Uterus (tissue), 4 donors: ENCODE measurements around the gene CCDC117. TPM values are rescaled to one million over a fixed set of nuclear protein-coding genes. Genes with fewer than 3 reads are reported as not detected.

ENCODE experiments used
- DNase-seq, 2 donors: peaks; one replicate each; pipeline ENCODE4 v3.0.0-alpha.2; 2019 to 2020
- H3K27ac ChIP-seq, 2 donors: fragments of 200-600 bp; sonication (generic); 1 replicate in 1 of 2; 2 replicates in 1 of 2; pipeline ENCODE4 v1.5.1; 2016 to 2018
- H3K27me3 ChIP-seq, 2 donors: fragments of 200-600 bp; sonication (generic); one replicate each; pipeline ENCODE4 v1.5.1; 2018 to 2019; ENCODE audit warnings: control low read depth in 1 of 2
- H3K36me3 ChIP-seq, 2 donors: fragments of 200-600 bp; sonication (generic); one replicate each; pipeline ENCODE4 v1.5.1; 2019; ENCODE audit warnings: control low read depth in 1 of 2
- H3K4me1 ChIP-seq, 2 donors: fragments of 200-600 bp; sonication (generic); one replicate each; pipeline ENCODE4 v1.5.1; 2018 to 2019; ENCODE audit warnings: control low read depth in 1 of 2
- H3K4me3 ChIP-seq, 2 donors: fragments of 200-600 bp; sonication (generic); 1 replicate in 1 of 2; 2 replicates in 1 of 2; pipeline ENCODE4 v1.5.1; 2018 to 2019; ENCODE audit warnings: mild to moderate bottlenecking in 1 of 2
- H3K9me3 ChIP-seq, 2 donors: fragments of 200-600 bp; sonication (generic); one replicate each; pipeline ENCODE4 v1.5.1; 2019; ENCODE audit warnings: control low read depth in 1 of 2
- CTCF ChIP-seq, 4 experiments: fragments of 200-600 bp in 2 of 4; fragments of 450-650 bp in 2 of 4; sonication (generic) in 2 of 4; IDR thresholded peaks; one replicate each; pipeline ENCODE4 v1.5.1; 2016 to 2019; ENCODE audit warnings: antibody characterized with exemption in 4 of 4, mild to moderate bottlenecking in 2 of 4, moderate library complexity in 1 of 4
- POLR2A ChIP-seq, 2 donors: fragments of 450-650 bp; IDR thresholded peaks; one replicate each; pipeline ENCODE4 v1.6.1; 2016; ENCODE audit warnings: antibody characterized with exemption in 2 of 2, mild to moderate bottlenecking in 1 of 2, moderate library complexity in 1 of 2
- intact Hi-C: fragments of 100-400 bp; cut with DNase I; formaldehyde crosslinking; loops from one replicate; pipeline ENCODE4 v1.15.1; 2023; ENCODE audit warnings: low total_unique reads
- total RNA-seq, 4 donors: library from RNA; depleted of rRNA in 3 of 4; stranded (reverse); fragments of >200 nt in 3 of 4; gene quantifications; one replicate each; pipeline versions ENCODE4 v1.1.0 to v1.2.4, GENCODE V29; 2014 to 2023
- donor health status: DM: yes; HTN: yes; CAD: no.

The CCDC117 gene
- total RNA-seq, 4 donors from 2014 or later: 13.8 to 49.8 (median 19.5) TPM

GRCh38 chr22:28780296-28780695, 7.8 kb downstream of the CCDC117 start:
- no peaks in the 10 kb centered on the region for H3K4me1 ChIP-seq
- intact Hi-C loops: no loop called here
- H3K4me3 ChIP-seq: no peak overlapping the region
- no peaks in the 10 kb centered on the region for H3K27me3 ChIP-seq
- TF ChIP-seq POLR2A (IDR thresholded peaks at IDR 0.05) (no peak), CTCF (IDR thresholded peaks at IDR 0.05) (no peak)
- no peaks in the 10 kb centered on the region for H3K36me3 ChIP-seq
- no peaks in the 10 kb centered on the region for H3K9me3 ChIP-seq
- no peak overlapping the region for H3K27ac ChIP-seq
- no peak for DNase-seq

- Histone ChIP-seq H3K27me3 (no peaks in the 10 kb centered on the region), H3K36me3 (no peaks in the 10 kb centered on the region), H3K27ac (no peak overlapping the region), H3K4me1 (no peaks in the 10 kb centered on the region), H3K4me3 (no peak overlapping the region), H3K9me3 (no peaks in the 10 kb centered on the region)
- TF ChIP-seq CTCF (IDR thresholded peaks at IDR 0.05) (no peak), POLR2A (IDR thresholded peaks at IDR 0.05) (no peak)
- intact Hi-C loops: no loop called here
- no peak for DNase-seq
Measured at GRCh38 chr22:28783786-28784671, 11.5 kb downstream of the CCDC117 start.

GRCh38 chr22:28788601-28789000, 16.1 kb downstream of the CCDC117 start:
- intact Hi-C loops: no loop called here
- Histone ChIP-seq H3K36me3 (no peaks in the 10 kb centered on the region), H3K9me3 (no peaks in the 10 kb centered on the region)

GRCh38 chr22:28791124-28791523, 18.6 kb downstream of the CCDC117 start:
- no peak for DNase-seq
- no peak overlapping the region for H3K27ac ChIP-seq
- intact Hi-C loops: no loop called here
- no peaks in the 10 kb centered on the region for H3K27me3 ChIP-seq
- H3K9me3 ChIP-seq: no peaks in the 10 kb centered on the region
- TF ChIP-seq POLR2A (IDR thresholded peaks at IDR 0.05) (no peak), CTCF (IDR thresholded peaks at IDR 0.05) (no peak)
- H3K4me1 ChIP-seq: peaks cover 0 to 3% of the 10 kb centered on the region in 2 donors
- no peaks in the 10 kb centered on the region for H3K36me3 ChIP-seq
- no peak overlapping the region for H3K4me3 ChIP-seq

More at GRCh38 chr22:28788601-28789000, 16.1 kb downstream of the CCDC117 start:
- no peak for DNase-seq
- no peak for TF ChIP-seq CTCF (IDR thresholded peaks at IDR 0.05)
- TF ChIP-seq POLR2A (IDR thresholded peaks at IDR 0.05): no peak
- Histone ChIP-seq H3K4me1 (no peaks in the 10 kb centered on the region), H3K4me3 (no peak overlapping the region), H3K27ac (no peak overlapping the region), H3K27me3 (no peaks in the 10 kb centered on the region)

- intact Hi-C loops: no loop called here
- Histone ChIP-seq H3K27ac (no peak overlapping the region), H3K36me3 (no peaks in the 10 kb centered on the region), H3K4me3 (no peak overlapping the region), H3K4me1 (peaks cover 0 to 10% of the 10 kb centered on the region in 2 donors), H3K27me3 (no peaks in the 10 kb centered on the region), H3K9me3 (no peaks in the 10 kb centered on the region)
- DNase-seq: no peak
- no peak for TF ChIP-seq CTCF (IDR thresholded peaks at IDR 0.05)
- TF ChIP-seq POLR2A (IDR thresholded peaks at IDR 0.05): no peak
Measured at GRCh38 chr22:28791841-28792490, 19.5 kb downstream of the CCDC117 start.
